ENCODE measurements around the gene NLRC4.

The NLRC4 gene

DNA sequence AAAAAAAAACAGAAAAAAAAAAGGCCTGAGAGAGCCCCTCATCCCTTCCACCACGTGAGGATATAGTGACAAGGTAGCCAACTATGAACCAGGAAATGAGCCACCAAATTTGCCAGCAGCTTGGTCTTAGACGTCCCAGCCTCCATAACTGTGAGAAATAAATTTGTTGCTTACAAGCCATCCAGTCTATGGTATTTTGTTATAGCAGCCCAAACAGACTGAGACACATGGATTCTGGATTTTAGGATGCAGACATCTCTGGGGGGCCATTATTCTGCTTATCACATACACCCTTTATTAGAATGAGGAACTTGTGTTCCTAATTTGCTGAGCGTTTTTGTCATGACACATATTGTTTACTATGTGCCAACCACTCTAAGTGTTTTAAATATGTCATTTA is 7.6 kb upstream of the NLRC4 start:
- Mint-ChIP-seq H3K4me3 (no peak overlapping the region), H3K27me3 (peaks cover 7% of the 10 kb centered on the region), H3K4me1 (ENCODE audit: low read depth) (peaks cover 5% of the 10 kb centered on the region), H3K27ac (no peak overlapping the region), H3K36me3 (ENCODE audit: low read depth) (no peaks in the 10 kb centered on the region), H3K9me3 (no peaks in the 10 kb centered on the region)
- no peak for DNase-seq

DNA sequence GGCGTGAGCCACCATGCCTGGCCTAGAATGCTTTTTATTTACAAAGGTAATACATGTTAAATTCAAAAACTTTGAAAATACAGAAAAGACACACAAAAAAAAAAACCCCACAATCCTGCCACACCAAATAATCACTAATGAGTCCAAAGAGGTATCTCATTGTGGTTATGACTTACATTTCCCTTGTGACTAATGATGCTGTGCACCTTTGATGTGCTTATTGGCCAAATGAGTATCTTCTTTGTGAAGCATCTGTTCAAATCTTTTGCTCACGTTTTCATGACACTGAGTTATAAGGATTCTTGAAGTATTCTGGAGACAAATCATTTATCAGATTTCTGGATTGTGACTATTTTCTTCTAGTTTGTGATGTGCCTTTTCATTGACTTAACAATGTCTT is 6.4 kb upstream of the NLRC4 start:
- H3K27me3 Mint-ChIP-seq, result peaks cover 7% of the 10 kb centered on the region
- H3K9me3 Mint-ChIP-seq, result no peaks in the 10 kb centered on the region
- no peak for DNase-seq
- H3K4me3 Mint-ChIP-seq, result no peak overlapping the region
- H3K4me1 Mint-ChIP-seq (ENCODE audit: low read depth), result no peaks in the 10 kb centered on the region
- H3K27ac Mint-ChIP-seq, result peak overlapping the region; percentile 7
- no peaks in the 10 kb centered on the region for H3K36me3 Mint-ChIP-seq (ENCODE audit: low read depth)

DNA sequence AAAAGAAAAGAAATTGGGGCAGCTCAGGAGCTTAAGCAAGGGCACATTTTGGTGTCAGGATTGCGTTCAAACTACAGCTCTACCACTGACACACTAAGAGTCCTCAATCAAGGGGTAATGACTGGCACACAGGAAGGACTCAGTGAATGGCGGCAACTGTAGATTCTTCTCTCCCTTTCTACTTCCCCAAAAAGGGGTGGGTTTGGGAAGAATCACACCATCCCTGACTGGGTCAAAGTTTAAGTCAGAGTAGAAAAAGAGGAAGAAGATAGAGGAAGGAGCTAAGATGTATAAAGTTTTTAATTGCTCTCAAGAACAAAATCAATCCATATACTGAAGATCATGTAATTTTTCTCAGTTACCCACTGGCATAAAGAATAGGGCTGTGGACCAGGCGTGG is 2.6 kb downstream of the NLRC4 start:
- Mint-ChIP-seq H3K4me3 (no peak overlapping the region), H3K27ac (no peak overlapping the region), H3K27me3 (no peaks in the 10 kb centered on the region), H3K9me3 (no peaks in the 10 kb centered on the region), H3K4me1 (ENCODE audit: low read depth) (peaks cover 6% of the 10 kb centered on the region), H3K36me3 (ENCODE audit: low read depth) (no peaks in the 10 kb centered on the region)
- DNase-seq, result no peak

DNA sequence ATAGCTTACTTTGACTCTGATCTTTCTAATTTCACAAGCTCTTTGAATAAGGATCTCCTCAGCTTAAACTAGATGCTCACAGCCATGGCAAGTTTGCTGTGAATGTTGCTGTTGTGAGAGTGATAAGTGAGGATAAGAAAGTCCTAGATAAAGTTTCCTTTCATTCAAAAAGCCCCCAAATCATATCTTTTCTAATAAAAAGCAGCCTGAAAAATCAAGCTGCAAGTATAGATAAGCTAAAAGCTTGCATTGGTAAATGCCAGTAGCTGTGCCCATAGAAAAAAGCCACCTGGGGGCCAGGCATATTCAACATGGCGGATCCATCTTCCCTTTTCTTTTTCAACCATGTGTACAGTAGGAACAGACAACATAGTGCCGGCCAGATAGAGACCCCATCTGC is 4.3 kb downstream of the NLRC4 start:
- H3K27ac Mint-ChIP-seq, result no peak overlapping the region
- no peaks in the 10 kb centered on the region for H3K9me3 Mint-ChIP-seq
- no peak overlapping the region for H3K4me3 Mint-ChIP-seq
- H3K4me1 Mint-ChIP-seq (ENCODE audit: low read depth), result peaks cover 6% of the 10 kb centered on the region
- H3K36me3 Mint-ChIP-seq (ENCODE audit: low read depth), result no peaks in the 10 kb centered on the region
- no peaks in the 10 kb centered on the region for H3K27me3 Mint-ChIP-seq
- no peak for DNase-seq

DNA sequence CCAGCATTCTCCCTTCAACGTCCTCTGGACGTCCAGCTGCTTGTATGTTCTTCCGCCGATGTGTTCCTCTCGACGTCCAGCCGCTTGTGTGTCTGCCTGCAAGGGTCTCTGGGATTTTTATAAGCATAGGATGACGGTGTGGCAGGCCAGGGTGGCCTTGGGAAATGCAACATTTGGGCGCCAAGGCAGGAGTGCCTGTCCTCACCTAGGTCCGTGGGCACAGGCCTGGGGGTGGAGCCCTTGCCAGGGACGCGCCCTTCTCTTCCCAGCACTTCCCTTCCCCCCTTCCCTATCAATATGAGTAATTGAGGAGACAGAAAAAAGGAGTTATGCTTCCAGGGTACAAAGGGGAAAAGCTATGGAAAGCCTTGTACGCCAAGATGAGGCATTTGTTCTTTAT is 6.4 kb downstream of the NLRC4 start:
- Mint-ChIP-seq H3K9me3 (no peaks in the 10 kb centered on the region), H3K4me1 (ENCODE audit: low read depth) (no peaks in the 10 kb centered on the region), H3K27ac (no peak overlapping the region), H3K27me3 (no peaks in the 10 kb centered on the region), H3K36me3 (ENCODE audit: low read depth) (no peaks in the 10 kb centered on the region), H3K4me3 (no peak overlapping the region)
- no peak for DNase-seq

DNA sequence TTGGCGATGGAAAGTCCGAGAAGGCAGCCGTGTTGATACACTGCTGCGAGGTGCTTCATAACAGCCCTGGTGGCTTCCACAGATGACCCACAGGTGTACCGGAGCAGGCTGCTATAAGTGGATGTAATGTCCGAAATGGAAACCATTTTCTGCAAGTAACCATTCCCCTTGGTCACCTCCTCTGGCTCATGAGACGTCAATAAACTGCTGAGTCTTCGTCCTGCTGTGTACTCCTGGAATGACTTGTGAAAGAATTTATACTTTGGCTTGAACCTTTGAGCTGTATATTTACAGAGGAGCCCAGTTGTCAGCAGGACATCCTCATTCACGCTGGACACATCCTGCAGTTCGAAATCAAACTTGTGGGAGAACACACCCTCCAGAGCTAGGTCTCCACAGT is 14.4 kb downstream of the NLRC4 start:
- H3K27ac Mint-ChIP-seq, result no peak overlapping the region
- no peaks in the 10 kb centered on the region for H3K9me3 Mint-ChIP-seq
- H3K36me3 Mint-ChIP-seq (ENCODE audit: low read depth), result no peaks in the 10 kb centered on the region
- DNase-seq, result no peak
- H3K27me3 Mint-ChIP-seq, result no peaks in the 10 kb centered on the region
- no peaks in the 10 kb centered on the region for H3K4me1 Mint-ChIP-seq (ENCODE audit: low read depth)
- H3K4me3 Mint-ChIP-seq, result no peak overlapping the region

DNA sequence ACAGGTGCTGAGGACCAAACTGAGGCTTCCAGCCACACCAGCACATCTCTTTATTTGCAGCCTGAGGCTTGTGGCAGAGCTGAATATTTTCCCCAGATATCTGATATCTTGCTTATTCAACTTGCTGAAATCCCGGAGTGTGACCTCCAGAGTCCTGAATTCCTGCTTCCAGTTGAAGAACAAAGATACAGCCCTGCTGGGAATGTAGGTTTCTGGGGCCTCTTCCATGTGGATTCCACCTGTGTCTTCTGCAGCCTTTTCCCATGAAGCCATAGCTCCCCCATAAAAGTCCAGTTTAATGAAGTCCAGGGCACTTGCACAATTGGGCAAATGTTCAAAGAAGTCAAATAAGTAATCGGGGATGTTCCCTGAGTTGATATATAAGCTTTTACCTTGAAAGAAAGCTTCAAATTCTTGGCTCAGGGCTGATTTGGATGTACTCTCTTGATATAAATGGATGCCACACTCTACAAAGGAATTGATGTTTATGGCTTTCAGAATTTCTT is 14.9 kb downstream of the NLRC4 start:
- H3K27me3 Mint-ChIP-seq, result no peaks in the 10 kb centered on the region
- no peak for DNase-seq
- H3K4me1 Mint-ChIP-seq (ENCODE audit: low read depth), result no peaks in the 10 kb centered on the region
- no peak overlapping the region for H3K4me3 Mint-ChIP-seq
- no peaks in the 10 kb centered on the region for H3K9me3 Mint-ChIP-seq
- H3K36me3 Mint-ChIP-seq (ENCODE audit: low read depth), result no peaks in the 10 kb centered on the region
- H3K27ac Mint-ChIP-seq, result no peak overlapping the region

DNA sequence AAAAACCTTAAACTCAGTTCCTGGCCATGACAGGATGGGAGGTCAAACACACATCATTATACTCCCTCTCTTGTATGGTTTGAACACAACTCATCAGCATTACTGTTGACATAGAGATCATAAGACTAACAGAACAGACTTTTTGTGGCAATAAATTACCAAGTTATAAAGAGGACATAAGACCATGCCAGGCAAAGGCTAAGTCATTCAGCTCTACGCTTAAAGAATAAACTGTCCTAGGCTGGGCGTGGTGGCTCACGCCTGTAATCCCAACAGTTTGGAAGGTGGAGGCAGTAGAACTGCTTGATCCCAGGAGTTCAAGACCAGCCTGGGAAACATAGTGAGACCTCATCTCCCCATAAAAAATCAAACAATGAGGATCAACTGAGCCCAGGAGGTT is 16.4 kb downstream of the NLRC4 start:
- H3K36me3 Mint-ChIP-seq (ENCODE audit: low read depth), result no peaks in the 10 kb centered on the region
- no peak overlapping the region for H3K4me3 Mint-ChIP-seq
- H3K27me3 Mint-ChIP-seq, result no peaks in the 10 kb centered on the region
- H3K4me1 Mint-ChIP-seq (ENCODE audit: low read depth), result no peaks in the 10 kb centered on the region
- no peak for DNase-seq
- no peaks in the 10 kb centered on the region for H3K9me3 Mint-ChIP-seq
- H3K27ac Mint-ChIP-seq, result no peak overlapping the region

DNA sequence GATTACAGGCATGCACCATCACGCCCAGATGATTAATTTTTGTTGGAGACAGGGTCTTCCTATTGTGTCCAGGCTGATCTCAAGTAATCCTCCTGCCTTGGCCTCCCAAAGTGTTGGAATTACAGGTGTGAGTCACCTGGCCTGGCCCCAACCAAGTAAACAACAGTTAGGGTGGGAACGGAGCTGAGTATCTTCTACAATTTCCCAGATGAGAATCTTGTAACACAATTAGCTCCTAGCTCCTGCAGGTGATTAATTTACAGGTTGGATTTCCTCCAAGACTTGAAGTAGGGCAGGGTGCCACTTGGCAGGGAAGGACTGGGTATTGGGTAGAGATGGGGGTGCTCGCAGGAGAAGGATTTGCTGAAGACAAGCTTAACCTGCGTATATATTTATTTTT is 17.8 kb downstream of the NLRC4 start:
- H3K36me3 Mint-ChIP-seq (ENCODE audit: low read depth), result no peaks in the 10 kb centered on the region
- no peak for DNase-seq
- no peaks in the 10 kb centered on the region for H3K4me1 Mint-ChIP-seq (ENCODE audit: low read depth)
- no peaks in the 10 kb centered on the region for H3K27me3 Mint-ChIP-seq
- no peak overlapping the region for H3K4me3 Mint-ChIP-seq
- H3K27ac Mint-ChIP-seq, result no peak overlapping the region
- H3K9me3 Mint-ChIP-seq, result no peaks in the 10 kb centered on the region

DNA sequence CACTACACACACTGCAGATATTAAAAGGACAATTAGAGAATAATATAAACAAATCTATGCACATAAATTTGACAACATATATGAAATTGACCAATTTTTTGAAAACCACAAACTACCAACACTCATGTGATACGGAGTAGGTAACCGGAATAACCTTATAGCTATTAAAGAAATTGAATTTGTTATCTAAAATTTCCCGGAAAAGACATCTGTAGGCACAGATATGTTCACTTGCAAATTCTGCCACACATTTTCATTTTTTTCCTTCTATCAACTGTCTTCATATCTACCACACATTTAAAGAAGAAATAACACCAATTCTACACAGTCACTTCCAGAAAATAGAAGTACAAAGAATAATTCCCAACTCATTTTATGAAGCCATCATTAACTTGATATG is 22.4 kb downstream of the NLRC4 start:
- Mint-ChIP-seq H3K27me3 (no peaks in the 10 kb centered on the region), H3K4me1 (ENCODE audit: low read depth) (no peaks in the 10 kb centered on the region), H3K36me3 (ENCODE audit: low read depth) (no peaks in the 10 kb centered on the region), H3K27ac (no peak overlapping the region), H3K9me3 (no peaks in the 10 kb centered on the region), H3K4me3 (no peak overlapping the region)
- no peak for DNase-seq

DNA sequence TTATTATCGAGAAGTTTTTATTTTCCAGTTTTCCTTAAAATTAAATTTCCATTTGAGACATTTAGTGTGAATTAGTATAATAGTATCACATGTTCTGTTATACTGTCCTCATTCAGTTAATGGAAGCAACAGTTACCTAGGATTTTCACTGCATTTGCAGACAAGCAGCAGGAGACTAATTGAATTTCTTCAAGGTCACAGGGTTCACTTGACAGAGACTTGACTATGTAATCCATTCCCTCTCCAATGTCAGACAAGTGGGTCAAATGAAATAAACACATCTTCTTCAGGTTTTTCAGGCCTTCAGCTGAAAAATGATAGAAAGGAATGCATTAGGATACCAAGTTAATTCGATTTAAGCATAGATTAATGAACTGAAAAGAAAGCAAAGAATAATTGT is 26.7 kb downstream of the NLRC4 start:
- H3K9me3 Mint-ChIP-seq, result no peaks in the 10 kb centered on the region
- H3K27ac Mint-ChIP-seq, result no peak overlapping the region
- no peaks in the 10 kb centered on the region for H3K36me3 Mint-ChIP-seq (ENCODE audit: low read depth)
- H3K4me3 Mint-ChIP-seq, result no peak overlapping the region
- no peak for DNase-seq
- H3K27me3 Mint-ChIP-seq, result no peaks in the 10 kb centered on the region
- H3K4me1 Mint-ChIP-seq (ENCODE audit: low read depth), result no peaks in the 10 kb centered on the region

DNA sequence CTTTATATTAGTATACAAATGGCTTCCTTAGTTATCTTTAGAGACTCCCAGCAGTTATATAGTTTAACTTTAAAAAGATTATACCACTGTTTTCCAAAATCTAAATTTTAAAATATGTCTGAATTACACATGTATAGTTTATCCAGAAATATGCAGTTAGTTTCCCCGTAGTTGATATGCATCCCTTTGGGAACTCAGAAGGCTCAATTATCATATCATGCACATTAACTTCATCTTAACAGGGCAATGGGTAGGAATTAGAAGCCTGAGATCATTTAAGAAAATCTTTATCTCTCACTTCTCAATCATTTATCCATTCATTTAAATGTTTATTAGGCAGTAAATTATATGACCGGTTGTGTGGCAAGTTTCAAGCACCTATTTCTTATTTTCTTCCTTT is 27.2 kb downstream of the NLRC4 start:
- Mint-ChIP-seq H3K9me3 (no peaks in the 10 kb centered on the region), H3K27ac (no peak overlapping the region), H3K36me3 (ENCODE audit: low read depth) (no peaks in the 10 kb centered on the region), H3K27me3 (no peaks in the 10 kb centered on the region), H3K4me1 (ENCODE audit: low read depth) (no peaks in the 10 kb centered on the region), H3K4me3 (no peak overlapping the region)
- DNase-seq, result no peak

DNA sequence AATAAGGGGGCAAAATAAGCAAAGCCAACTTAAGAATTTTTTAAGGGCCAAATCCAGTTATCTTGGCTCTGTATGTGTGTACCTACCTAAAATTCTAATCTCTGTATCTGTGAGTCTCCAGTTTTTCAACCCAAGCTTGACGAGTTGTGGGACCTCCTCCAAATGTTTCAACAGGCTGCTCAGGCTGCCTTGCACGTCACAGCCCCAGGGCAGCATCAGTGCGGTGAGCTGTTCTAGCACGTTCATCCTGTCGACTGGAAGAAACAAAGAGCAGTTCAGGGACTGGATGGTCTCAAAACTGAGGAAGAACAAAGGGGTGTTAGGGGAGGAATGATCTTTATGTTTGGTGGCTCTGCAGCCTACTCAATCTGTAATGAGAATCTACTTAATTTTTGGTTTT is 29.4 kb downstream of the NLRC4 start:
- H3K27me3 Mint-ChIP-seq, result no peaks in the 10 kb centered on the region
- no peak overlapping the region for H3K4me3 Mint-ChIP-seq
- DNase-seq, result no peak
- H3K36me3 Mint-ChIP-seq (ENCODE audit: low read depth), result no peaks in the 10 kb centered on the region
- no peak overlapping the region for H3K27ac Mint-ChIP-seq
- H3K9me3 Mint-ChIP-seq, result no peaks in the 10 kb centered on the region
- no peaks in the 10 kb centered on the region for H3K4me1 Mint-ChIP-seq (ENCODE audit: low read depth)

DNA sequence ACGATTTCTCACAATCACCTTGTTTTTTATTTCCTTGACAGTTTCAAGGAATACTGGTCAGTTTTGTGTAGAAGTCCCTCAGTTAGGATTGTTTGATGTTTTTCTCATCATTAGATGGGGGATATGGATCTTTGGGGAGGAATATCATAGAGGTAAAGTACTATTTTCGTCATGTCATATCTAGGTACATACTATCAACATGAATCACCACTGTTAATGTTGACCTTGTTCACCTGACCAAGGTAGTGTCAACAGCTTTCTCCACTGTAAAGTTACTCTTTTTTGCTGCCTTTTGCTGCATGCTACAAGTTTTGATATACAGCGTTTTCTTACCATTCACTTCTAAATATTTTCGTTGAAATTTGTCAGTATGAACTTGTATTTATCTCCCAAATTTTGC is 32.7 kb downstream of the NLRC4 start:
- Mint-ChIP-seq H3K27ac (no peak overlapping the region), H3K4me1 (ENCODE audit: low read depth) (no peaks in the 10 kb centered on the region), H3K27me3 (no peaks in the 10 kb centered on the region), H3K36me3 (ENCODE audit: low read depth) (no peaks in the 10 kb centered on the region), H3K4me3 (no peak overlapping the region), H3K9me3 (no peaks in the 10 kb centered on the region)
- DNase-seq, result no peak

DNA sequence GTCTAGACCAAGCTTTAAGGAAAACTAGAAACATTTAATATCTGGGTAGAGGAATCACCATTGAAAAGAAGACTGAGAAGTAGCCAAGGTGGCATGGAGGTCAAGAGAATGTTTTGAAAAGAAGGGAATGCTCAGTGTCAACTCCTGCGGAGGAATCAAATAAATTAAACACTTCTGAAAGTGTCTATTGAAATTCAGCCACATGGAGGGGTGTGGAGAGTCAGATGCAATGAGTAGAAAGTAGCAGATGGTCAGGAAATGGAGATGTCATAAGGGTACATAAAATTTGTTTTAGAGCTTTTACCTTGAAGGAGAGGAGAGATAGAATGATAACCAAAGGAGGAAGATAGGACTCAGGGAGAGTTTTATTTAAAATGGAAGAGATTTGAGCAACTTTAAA is 35.1 kb downstream of the NLRC4 start:
- Mint-ChIP-seq H3K4me1 (ENCODE audit: low read depth) (no peaks in the 10 kb centered on the region), H3K4me3 (no peak overlapping the region), H3K27ac (no peak overlapping the region), H3K36me3 (ENCODE audit: low read depth) (peaks cover 13% of the 10 kb centered on the region), H3K9me3 (no peaks in the 10 kb centered on the region), H3K27me3 (no peaks in the 10 kb centered on the region)
- DNase-seq, result no peak

DNA sequence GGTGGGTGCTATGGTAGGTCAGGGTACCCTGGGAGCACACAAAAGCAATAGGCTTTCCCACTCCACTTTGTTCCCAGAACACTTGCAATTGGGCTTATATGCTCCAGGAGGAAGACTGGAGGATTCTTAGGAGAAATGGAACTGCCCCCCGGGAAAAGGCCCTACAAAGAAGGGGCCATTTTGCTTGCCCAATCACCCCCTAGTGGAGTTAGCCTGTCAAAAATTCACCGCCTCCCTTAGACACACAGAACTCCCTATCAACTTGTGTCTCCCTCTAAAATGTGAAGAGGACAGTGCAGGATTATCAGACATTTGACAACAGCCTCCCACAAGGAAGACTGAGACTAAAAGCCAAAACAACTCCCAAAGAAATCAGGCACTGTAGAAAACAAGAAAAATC is 36.5 kb downstream of the NLRC4 start:
- Mint-ChIP-seq H3K4me1 (ENCODE audit: low read depth) (no peaks in the 10 kb centered on the region), H3K9me3 (no peaks in the 10 kb centered on the region), H3K27me3 (no peaks in the 10 kb centered on the region), H3K36me3 (ENCODE audit: low read depth) (peaks cover 26% of the 10 kb centered on the region), H3K27ac (no peak overlapping the region), H3K4me3 (no peak overlapping the region)
- DNase-seq, result no peak
